ENCODE data around the gene IDE.
A peak's percentile ranks its signal among the peaks of the same experiment; 100 is the strongest.
"Not testable (repeated sequence)": the region's sequence is repeated elsewhere in the genome, so short reads cannot be mapped to it uniquely, and the experiment has no call there.

IDE gene

GRCh38 chr10:92573798-92574547 is at the start of gene IDE:
Gene IDE, minus strand, starts transcription at chr10:92574093. Its CDS starts 74 bp downstream, at chr10:92574019.
- DNase-seq = peak; percentile 42

GRCh38 chr10:92619368-92619767 is 45.5 kb upstream of the IDE start:
- no peak for DNase-seq

- DNase-seq = no peak
These were observed 41.6 kb upstream of the IDE start for GRCh38 chr10:92615515-92615914.

GRCh38 chr10:92604841-92605240 is 30.9 kb upstream of the IDE start:
- no peak for DNase-seq

- DNase-seq = no peak
These were observed 24.4 kb upstream of the IDE start for GRCh38 chr10:92598321-92598720.

- no peak for DNase-seq
These were observed 21.6 kb upstream of the IDE start for GRCh38 chr10:92595505-92595904.

- peak; percentile 15 for DNase-seq
These were observed 20.0 kb upstream of the IDE start for GRCh38 chr10:92593619-92594588.

- DNase-seq = peak; percentile 72
These were observed 19.1 kb upstream of the IDE start, which contains the start of gene KIF11 for GRCh38 chr10:92592761-92593618. Gene KIF11, plus strand, starts transcription at chr10:92593130. Its CDS starts 246 bp downstream, at chr10:92593376.

GRCh38 chr10:92591550-92592022 is 17.7 kb upstream of the IDE start:
- DNase-seq = no peak

- no peak for DNase-seq
These were observed 17.0 kb upstream of the IDE start for GRCh38 chr10:92590623-92591549.

GRCh38 chr10:92582347-92582746 is 8.5 kb upstream of the IDE start:
- DNase-seq = not testable (repeated sequence)

GRCh38 chr10:92575961-92576360 is 2.1 kb upstream of the IDE start:
- no peak for DNase-seq

GRCh38 chr10:92574548-92575261 is 812 bp upstream of the IDE start:
- peak; percentile 27 for DNase-seq

- DNase-seq = peak; percentile 6
These were observed 649 bp downstream of the IDE start for GRCh38 chr10:92573091-92573797.

GRCh38 chr10:92572362-92573090 is 1.4 kb downstream of the IDE start:
- no peak for DNase-seq

GRCh38 chr10:92571649-92572048 is 2.2 kb downstream of the IDE start:
- no peak for DNase-seq

- not testable (repeated sequence) for DNase-seq
These were observed 4.2 kb downstream of the IDE start for GRCh38 chr10:92569663-92570062.

- DNase-seq = no peak
These were observed 4.8 kb downstream of the IDE start for GRCh38 chr10:92569071-92569470.

- no peak for DNase-seq
These were observed 5.8 kb downstream of the IDE start for GRCh38 chr10:92567952-92568600.

Measured in DMS79 treated with DMSO at 0.1 percent for 48 hours (cell line).